Right atrium auricular region (tissue), 2 donors: ENCODE measurements around the gene KCTD18. TPM values are rescaled to one million over a fixed set of nuclear protein-coding genes. Genes with fewer than 3 reads are reported as not detected.
A peak's percentile ranks its signal among the peaks of the same experiment; 100 is the strongest.

Experiments
- DNase-seq: peaks from one replicate; pipeline ENCODE4 v3.0.0-alpha.2; 2019; ENCODE audit warnings: low spot score
- H3K27ac ChIP-seq, 2 donors: fragments of 200-600 bp; sonication (generic); 1 replicate in 1 of 2; 2 replicates in 1 of 2; pipeline ENCODE4 v1.5.1; 2016 to 2019
- H3K27me3 ChIP-seq, 2 donors: fragments of 200-600 bp; sonication (generic); one replicate each; pipeline versions ENCODE4 v1.5.1 to v1.6.0; 2017 to 2019
- H3K36me3 ChIP-seq: fragments of 200-600 bp; sonication (generic); one replicate; pipeline ENCODE4 v1.5.1; 2016
- H3K4me1 ChIP-seq, 2 donors: fragments of 200-600 bp; sonication (generic); one replicate each; pipeline versions ENCODE4 v1.5.1 to v1.6.0; 2017 to 2019
- H3K4me3 ChIP-seq, 2 donors: fragments of 200-600 bp; sonication (generic); 1 replicate in 1 of 2; 2 replicates in 1 of 2; pipeline ENCODE4 v1.5.1; 2017 to 2019; ENCODE audit warnings: mild to moderate bottlenecking in 1 of 2, moderate library complexity in 1 of 2
- H3K9me3 ChIP-seq, 2 donors: fragments of 200-600 bp; sonication (generic); one replicate each; pipeline ENCODE4 v1.5.1; 2019
- CTCF ChIP-seq, 2 donors: fragments of 200-600 bp; sonication (generic); IDR thresholded peaks; one replicate each; pipeline ENCODE4 v1.5.1; 2019; ENCODE audit warnings: antibody characterized with exemption in 2 of 2
- total RNA-seq, 2 donors: library from RNA; depleted of rRNA; stranded (reverse); fragments of >200 nt; gene quantifications; one replicate each; pipeline ENCODE4 v1.1.0, GENCODE V29; 2016

Gene KCTD18
- total RNA-seq, 2 donors from 2014 or later = 11.9 to 16.4 TPM

- Histone ChIP-seq H3K4me3 (no peak overlapping the region), H3K27me3 (no peaks in the 10 kb centered on the region), H3K4me1 (peaks cover 0 to 8% of the 10 kb centered on the region in 2 donors), H3K36me3 (no peaks in the 10 kb centered on the region), H3K9me3 (no peaks in the 10 kb centered on the region), H3K27ac (no peak overlapping the region)
- DNase-seq = no peak
- no peak for TF ChIP-seq CTCF (IDR thresholded peaks at IDR 0.05)
Observed at GRCh38 chr2:200523158-200523557, 13.3 kb upstream of the KCTD18 start.

- H3K27ac ChIP-seq = no peak overlapping the region
- H3K4me1 ChIP-seq = peaks cover 0 to 6% of the 10 kb centered on the region in 2 donors
- no peaks in the 10 kb centered on the region for H3K27me3 ChIP-seq
- no peak for DNase-seq
- H3K9me3 ChIP-seq = no peaks in the 10 kb centered on the region
- no peak overlapping the region for H3K4me3 ChIP-seq
- no peak for TF ChIP-seq CTCF (IDR thresholded peaks at IDR 0.05)
- H3K36me3 ChIP-seq = no peaks in the 10 kb centered on the region
Observed at GRCh38 chr2:200515155-200515554, 5.3 kb upstream of the KCTD18 start.

- no peak for TF ChIP-seq CTCF (IDR thresholded peaks at IDR 0.05)
- H3K9me3 ChIP-seq = no peaks in the 10 kb centered on the region
- H3K27ac ChIP-seq = peak overlapping the region; percentile 87 to 88
- no peaks in the 10 kb centered on the region for H3K27me3 ChIP-seq
- peak overlapping the region; percentile 88 to 93 for H3K4me3 ChIP-seq
- peaks cover 0 to 19% of the 10 kb centered on the region in 2 donors for H3K4me1 ChIP-seq
- no peak for DNase-seq
- H3K36me3 ChIP-seq = peaks cover 10% of the 10 kb centered on the region
Observed at GRCh38 chr2:200509235-200509611, 645 bp downstream of the KCTD18 start.

GRCh38 chr2:200507179-200507578 lies 2.7 kb downstream of the KCTD18 start:
- Histone ChIP-seq H3K36me3 (peaks cover 11% of the 10 kb centered on the region), H3K4me1 (peaks cover 0 to 19% of the 10 kb centered on the region in 2 donors)

GRCh38 chr2:200506679-200507078 lies 3.2 kb downstream of the KCTD18 start:
- peaks cover 11% of the 10 kb centered on the region for H3K36me3 ChIP-seq
- no peak for TF ChIP-seq CTCF (IDR thresholded peaks at IDR 0.05)
- no peak for DNase-seq
- H3K9me3 ChIP-seq = no peaks in the 10 kb centered on the region
- no peaks in the 10 kb centered on the region for H3K27me3 ChIP-seq
- H3K4me3 ChIP-seq = no peak overlapping the region
- no peak overlapping the region for H3K27ac ChIP-seq
- H3K4me1 ChIP-seq = peaks cover 0 to 19% of the 10 kb centered on the region in 2 donors

More at GRCh38 chr2:200507179-200507578, 2.7 kb downstream of the KCTD18 start:
- Histone ChIP-seq H3K9me3 (no peaks in the 10 kb centered on the region), H3K4me3 (no peak overlapping the region), H3K27ac (no peak overlapping the region), H3K27me3 (no peaks in the 10 kb centered on the region)
- no peak for TF ChIP-seq CTCF (IDR thresholded peaks at IDR 0.05)
- no peak for DNase-seq

- no peak for TF ChIP-seq CTCF (IDR thresholded peaks at IDR 0.05)
- H3K36me3 ChIP-seq = peaks cover 21% of the 10 kb centered on the region
- H3K27me3 ChIP-seq = no peaks in the 10 kb centered on the region
- no peaks in the 10 kb centered on the region for H3K4me1 ChIP-seq
- no peak overlapping the region for H3K4me3 ChIP-seq
- no peaks in the 10 kb centered on the region for H3K9me3 ChIP-seq
- no peak overlapping the region for H3K27ac ChIP-seq
- no peak for DNase-seq
Observed at GRCh38 chr2:200502196-200502595, 7.7 kb downstream of the KCTD18 start.
